ENCODE measurements around the gene ZNF613. TPM values are rescaled to one million over a fixed set of nuclear protein-coding genes. Genes with fewer than 3 reads are reported as not detected.

The ZNF613 gene
- polyA plus RNA-seq, 1 donor: 15.0 TPM

Other genes starting within 250 kb of the ZNF613 start
- gene SPACA6, start 234.1 kb upstream of the ZNF613 start, polyA plus RNA-seq (ENCODE audit: insufficient read length): 21.0 TPM
- gene HAS1, start 203.5 kb upstream of the ZNF613 start, polyA plus RNA-seq (ENCODE audit: insufficient read length): not detected
- gene FPR1, start 175.6 kb upstream of the ZNF613 start, polyA plus RNA-seq (ENCODE audit: insufficient read length): 0.58 TPM
- 0.15 TPM for gene FPR2, start 166.3 kb upstream of the ZNF613 start, polyA plus RNA-seq (ENCODE audit: insufficient read length)
- 0.20 TPM for gene FPR3, start 132.3 kb upstream of the ZNF613 start, polyA plus RNA-seq (ENCODE audit: insufficient read length)
- 45.9 TPM for gene ZNF577, start 39.5 kb upstream of the ZNF613 start, polyA plus RNA-seq (ENCODE audit: insufficient read length)
- 33.5 TPM for gene ZNF649, start 22.5 kb upstream of the ZNF613 start, polyA plus RNA-seq (ENCODE audit: insufficient read length)
- gene ZNF350, start 59.4 kb downstream of the ZNF613 start, polyA plus RNA-seq (ENCODE audit: insufficient read length): 22.2 TPM
- gene ZNF615, start 80.7 kb downstream of the ZNF613 start, polyA plus RNA-seq (ENCODE audit: insufficient read length): 24.1 TPM
- gene ZNF614, start 100.9 kb downstream of the ZNF613 start, polyA plus RNA-seq (ENCODE audit: insufficient read length): 20.0 TPM
- 26.6 TPM for gene ZNF432, start 121.4 kb downstream of the ZNF613 start, polyA plus RNA-seq (ENCODE audit: insufficient read length)
- 27.5 TPM for gene ZNF841, start 168.3 kb downstream of the ZNF613 start, polyA plus RNA-seq (ENCODE audit: insufficient read length)
- gene ZNF616, start 212.5 kb downstream of the ZNF613 start, polyA plus RNA-seq (ENCODE audit: insufficient read length): 24.0 TPM
- 19.2 TPM for gene ZNF836, start 244.1 kb downstream of the ZNF613 start, polyA plus RNA-seq (ENCODE audit: insufficient read length)

Measured in left kidney (tissue), 1 donor.